HG03066 (cell line): ENCODE measurements around the gene ANKRD35.
"Not testable (repeated sequence)": the region's sequence is repeated elsewhere in the genome, so short reads cannot be mapped to it uniquely, and the experiment has no call there.

ENCODE experiments used
- ATAC-seq: cut with Tn5 transposase; IDR thresholded peaks from one replicate; pipeline ENCODE4 v1.9.1; 2021; ENCODE audit warnings: low read depth; ENCODE audit not compliant: unreplicated experiment

ANKRD35 gene

GRCh38 chr1:145858238-145858900 is 27.3 kb downstream of the ANKRD35 start:
- ATAC-seq = no peak

GRCh38 chr1:145857170-145857569 is 28.5 kb downstream of the ANKRD35 start:
- ATAC-seq = no peak

- no peak for ATAC-seq
These were observed 30.2 kb downstream of the ANKRD35 start for GRCh38 chr1:145855426-145855948.

- ATAC-seq = no peak
These were observed 36.1 kb downstream of the ANKRD35 start for GRCh38 chr1:145849356-145850160.

- ATAC-seq = no peak
These were observed 37.8 kb downstream of the ANKRD35 start for GRCh38 chr1:145847827-145848226.

- no peak for ATAC-seq
These were observed 39.5 kb downstream of the ANKRD35 start for GRCh38 chr1:145846201-145846612.

- ATAC-seq = peak; percentile 58
These were observed 40.0 kb downstream of the ANKRD35 start, which contains the start of gene NUDT17 for GRCh38 chr1:145845514-145846161. TSS of gene NUDT17 (plus strand) at chr1:145845630. CDS start at chr1:145845641, 11 bp downstream.

GRCh38 chr1:145845144-145845513 is 40.5 kb downstream of the ANKRD35 start:
- ATAC-seq = peak; percentile 69

- no peak for ATAC-seq
These were observed 42.6 kb downstream of the ANKRD35 start for GRCh38 chr1:145843031-145843430.

GRCh38 chr1:145837656-145838055 is 48.0 kb downstream of the ANKRD35 start:
- no peak for ATAC-seq

GRCh38 chr1:145830810-145831209 is 54.9 kb downstream of the ANKRD35 start:
- ATAC-seq = not testable (repeated sequence)

GRCh38 chr1:145828367-145829026 is 57.2 kb downstream of the ANKRD35 start:
- no peak for ATAC-seq

- ATAC-seq = no peak
These were observed 57.7 kb downstream of the ANKRD35 start for GRCh38 chr1:145827966-145828365.

GRCh38 chr1:145826030-145826429 is 59.6 kb downstream of the ANKRD35 start:
- no peak for ATAC-seq

GRCh38 chr1:145824499-145824842 is 61.2 kb downstream of the ANKRD35 start:
- no peak for ATAC-seq

GRCh38 chr1:145823565-145824498 is 61.8 kb downstream of the ANKRD35 start, which contains the start of the genes POLR3C and RNF115:
TSS of gene POLR3C (plus strand) at chr1:145824200. CDS start at chr1:145825777, 1,577 bp downstream.
TSS of gene RNF115 (minus strand) at chr1:145824095. CDS start at chr1:145823873, 222 bp downstream.
- ATAC-seq = peak; percentile 74

GRCh38 chr1:145822779-145823331 is 62.8 kb downstream of the ANKRD35 start:
- not testable (repeated sequence) for ATAC-seq

GRCh38 chr1:145818095-145818494 is 67.6 kb downstream of the ANKRD35 start:
- not testable (repeated sequence) for ATAC-seq
